DND-41 (cell line): ENCODE results near the gene TMEM145.

Experiments used
- EZH2 ChIP-seq: IDR thresholded peaks from 3 replicates; pipeline ENCODE4 v1.6.1; 2012; ENCODE audit warnings: borderline replicate concordance, low read depth, mild to moderate bottlenecking, moderate library complexity, low read length, inconsistent platforms; ENCODE audit not compliant: severe bottlenecking
- TF ChIP-seq, protein P1 (sequence below): IDR thresholded peaks from 2 replicates; pipeline ENCODE4 v1.5.1; 2012; ENCODE audit warnings: borderline replicate concordance, low read length, moderate library complexity, mild to moderate bottlenecking; ENCODE audit not compliant: poor library complexity, severe bottlenecking; ENCODE audit errors: extremely low read depth

GRCh38 chr19:42287827-42288107 is 25.3 kb upstream of the TMEM145 start:
- TF ChIP-seq, protein P1, sequence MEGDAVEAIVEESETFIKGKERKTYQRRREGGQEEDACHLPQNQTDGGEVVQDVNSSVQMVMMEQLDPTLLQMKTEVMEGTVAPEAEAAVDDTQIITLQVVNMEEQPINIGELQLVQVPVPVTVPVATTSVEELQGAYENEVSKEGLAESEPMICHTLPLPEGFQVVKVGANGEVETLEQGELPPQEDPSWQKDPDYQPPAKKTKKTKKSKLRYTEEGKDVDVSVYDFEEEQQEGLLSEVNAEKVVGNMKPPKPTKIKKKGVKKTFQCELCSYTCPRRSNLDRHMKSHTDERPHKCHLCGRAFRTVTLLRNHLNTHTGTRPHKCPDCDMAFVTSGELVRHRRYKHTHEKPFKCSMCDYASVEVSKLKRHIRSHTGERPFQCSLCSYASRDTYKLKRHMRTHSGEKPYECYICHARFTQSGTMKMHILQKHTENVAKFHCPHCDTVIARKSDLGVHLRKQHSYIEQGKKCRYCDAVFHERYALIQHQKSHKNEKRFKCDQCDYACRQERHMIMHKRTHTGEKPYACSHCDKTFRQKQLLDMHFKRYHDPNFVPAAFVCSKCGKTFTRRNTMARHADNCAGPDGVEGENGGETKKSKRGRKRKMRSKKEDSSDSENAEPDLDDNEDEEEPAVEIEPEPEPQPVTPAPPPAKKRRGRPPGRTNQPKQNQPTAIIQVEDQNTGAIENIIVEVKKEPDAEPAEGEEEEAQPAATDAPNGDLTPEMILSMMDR = no peak
- no peak for TF ChIP-seq EZH2
